ENCODE measurements around the gene GAGE2A. TPM values are rescaled to one million over a fixed set of nuclear protein-coding genes. Genes with fewer than 3 reads are reported as not detected.
"Not testable (repeated sequence)": the region's sequence is repeated elsewhere in the genome, so short reads cannot be mapped to it uniquely, and the experiment has no call there.

The GAGE2A gene
- not detected in 2 replicates for total RNA-seq
- long read RNA-seq: 0 reads

DNA sequence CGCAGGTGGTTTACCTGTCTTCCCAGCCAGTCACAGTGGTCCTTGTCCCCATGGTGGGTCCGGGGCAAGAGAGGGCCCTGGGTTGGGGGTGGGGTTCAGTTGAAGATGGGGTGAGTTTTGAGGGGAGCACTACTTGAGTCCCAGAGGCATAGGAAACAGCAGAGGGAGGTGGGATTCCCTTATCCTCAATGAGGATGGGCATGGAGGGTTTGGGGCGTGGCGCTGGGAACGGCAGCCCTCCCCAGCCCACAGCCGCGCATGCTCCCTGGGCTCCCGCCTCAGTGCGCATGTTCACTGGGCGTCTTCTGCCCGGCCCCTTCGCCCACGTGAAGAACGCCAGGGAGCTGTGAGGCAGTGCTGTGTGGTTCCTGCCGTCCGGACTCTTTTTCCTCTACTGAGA, at the start of gene GAGE2A:
TSS of gene GAGE2A (plus strand) at position 301 of the 400 bp plus-strand sequence. CDS start 1,155 bp downstream, outside the sequence.
- H3K27ac Mint-ChIP-seq; DNase-seq (ENCODE audit: low spot score, unreplicated experiment); H3K36me3 Mint-ChIP-seq (ENCODE audit: insufficient read depth); H3K4me3 Mint-ChIP-seq (ENCODE audit: low read depth); H3K4me1 Mint-ChIP-seq (ENCODE audit: low read depth); H3K9me3 Mint-ChIP-seq (ENCODE audit: low read depth); H3K27me3 Mint-ChIP-seq: not testable (repeated sequence)

- not testable (repeated sequence) for H3K9me3 Mint-ChIP-seq (ENCODE audit: low read depth); H3K4me3 Mint-ChIP-seq (ENCODE audit: low read depth); DNase-seq (ENCODE audit: low spot score, unreplicated experiment); H3K36me3 Mint-ChIP-seq (ENCODE audit: insufficient read depth); H3K4me1 Mint-ChIP-seq (ENCODE audit: low read depth); H3K27ac Mint-ChIP-seq; H3K27me3 Mint-ChIP-seq
These were observed 47.9 kb upstream of the GAGE2A start, which contains the start of gene GAGE12D for GRCh38 chrX:49541433-49541832. TSS of gene GAGE12D (plus strand) at chrX:49541733. CDS start at chrX:49542888, 1,155 bp downstream.

GRCh38 chrX:49550989-49551388, 38.3 kb upstream of the GAGE2A start, which contains the start of gene GAGE12E:
TSS of gene GAGE12E (plus strand) at chrX:49551289. CDS start at chrX:49552444, 1,155 bp downstream.
- not testable (repeated sequence) for H3K27me3 Mint-ChIP-seq; DNase-seq (ENCODE audit: low spot score, unreplicated experiment); H3K27ac Mint-ChIP-seq; H3K36me3 Mint-ChIP-seq (ENCODE audit: insufficient read depth); H3K4me1 Mint-ChIP-seq (ENCODE audit: low read depth); H3K9me3 Mint-ChIP-seq (ENCODE audit: low read depth); H3K4me3 Mint-ChIP-seq (ENCODE audit: low read depth)

DNA sequence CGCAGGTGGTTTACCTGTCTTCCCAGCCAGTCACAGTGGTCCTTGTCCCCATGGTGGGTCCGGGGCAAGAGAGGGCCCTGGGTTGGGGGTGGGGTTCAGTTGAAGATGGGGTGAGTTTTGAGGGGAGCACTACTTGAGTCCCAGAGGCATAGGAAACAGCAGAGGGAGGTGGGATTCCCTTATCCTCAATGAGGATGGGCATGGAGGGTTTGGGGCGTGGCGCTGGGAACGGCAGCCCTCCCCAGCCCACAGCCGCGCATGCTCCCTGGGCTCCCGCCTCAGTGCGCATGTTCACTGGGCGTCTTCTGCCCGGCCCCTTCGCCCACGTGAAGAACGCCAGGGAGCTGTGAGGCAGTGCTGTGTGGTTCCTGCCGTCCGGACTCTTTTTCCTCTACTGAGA, 28.8 kb upstream of the GAGE2A start, which contains the start of gene GAGE12F:
TSS of gene GAGE12F (plus strand) at position 301 of the 400 bp plus-strand sequence. CDS start 1,155 bp downstream, outside the sequence.
- not testable (repeated sequence) for H3K27ac Mint-ChIP-seq; H3K27me3 Mint-ChIP-seq; H3K4me1 Mint-ChIP-seq (ENCODE audit: low read depth); DNase-seq (ENCODE audit: low spot score, unreplicated experiment); H3K36me3 Mint-ChIP-seq (ENCODE audit: insufficient read depth); H3K9me3 Mint-ChIP-seq (ENCODE audit: low read depth); H3K4me3 Mint-ChIP-seq (ENCODE audit: low read depth)

GRCh38 chrX:49568728-49569127, 20.6 kb upstream of the GAGE2A start:
- not testable (repeated sequence) for H3K4me3 Mint-ChIP-seq (ENCODE audit: low read depth); H3K27ac Mint-ChIP-seq; DNase-seq (ENCODE audit: low spot score, unreplicated experiment); H3K4me1 Mint-ChIP-seq (ENCODE audit: low read depth); H3K27me3 Mint-ChIP-seq; H3K9me3 Mint-ChIP-seq (ENCODE audit: low read depth); H3K36me3 Mint-ChIP-seq (ENCODE audit: insufficient read depth)

DNA sequence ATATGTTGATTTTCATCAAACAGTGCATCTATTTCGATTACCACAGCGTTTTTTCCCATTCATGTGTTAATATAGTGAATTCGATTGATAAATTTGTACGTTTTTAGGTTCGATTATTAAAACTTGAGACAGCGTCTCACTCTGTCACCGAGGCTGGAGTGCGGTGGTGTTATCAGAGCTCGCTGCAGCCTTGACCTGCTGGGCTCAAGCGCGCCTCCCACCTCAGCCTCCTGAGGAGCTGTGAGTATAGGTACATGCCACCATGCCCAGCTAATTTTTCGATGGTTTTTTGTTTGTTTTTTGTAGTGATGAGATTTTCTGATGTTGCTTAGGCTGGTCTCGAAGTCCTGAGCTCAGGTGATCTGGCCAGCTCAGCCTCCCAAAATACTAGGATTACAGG, 20.1 kb upstream of the GAGE2A start:
- H3K4me1 Mint-ChIP-seq (ENCODE audit: low read depth); H3K4me3 Mint-ChIP-seq (ENCODE audit: low read depth): not testable (repeated sequence)

GRCh38 chrX:49570100-49570499, 19.2 kb upstream of the GAGE2A start, which contains the start of gene GAGE12G:
TSS of gene GAGE12G (plus strand) at chrX:49570400. CDS start at chrX:49571555, 1,155 bp downstream.
- not testable (repeated sequence) for DNase-seq (ENCODE audit: low spot score, unreplicated experiment); H3K4me3 Mint-ChIP-seq (ENCODE audit: low read depth); H3K4me1 Mint-ChIP-seq (ENCODE audit: low read depth); H3K27me3 Mint-ChIP-seq; H3K27ac Mint-ChIP-seq; H3K9me3 Mint-ChIP-seq (ENCODE audit: low read depth); H3K36me3 Mint-ChIP-seq (ENCODE audit: insufficient read depth)

More for the DNA sequence above, 20.1 kb upstream of the GAGE2A start:
- not testable (repeated sequence) for H3K9me3 Mint-ChIP-seq (ENCODE audit: low read depth); H3K27me3 Mint-ChIP-seq; DNase-seq (ENCODE audit: low spot score, unreplicated experiment); H3K27ac Mint-ChIP-seq; H3K36me3 Mint-ChIP-seq (ENCODE audit: insufficient read depth)

- H3K27me3 Mint-ChIP-seq; DNase-seq (ENCODE audit: low spot score, unreplicated experiment); H3K4me3 Mint-ChIP-seq (ENCODE audit: low read depth); H3K9me3 Mint-ChIP-seq (ENCODE audit: low read depth); H3K4me1 Mint-ChIP-seq (ENCODE audit: low read depth); H3K36me3 Mint-ChIP-seq (ENCODE audit: insufficient read depth); H3K27ac Mint-ChIP-seq: not testable (repeated sequence)
These were observed 9.6 kb upstream of the GAGE2A start, which contains the start of gene GAGE12H for GRCh38 chrX:49579649-49580048. TSS of gene GAGE12H (plus strand) at chrX:49579949. CDS start at chrX:49581104, 1,155 bp downstream.

GRCh38 chrX:49589769-49590478, 628 bp downstream of the GAGE2A start:
- H3K27ac Mint-ChIP-seq; H3K4me3 Mint-ChIP-seq (ENCODE audit: low read depth); H3K9me3 Mint-ChIP-seq (ENCODE audit: low read depth); H3K4me1 Mint-ChIP-seq (ENCODE audit: low read depth); H3K36me3 Mint-ChIP-seq (ENCODE audit: insufficient read depth); H3K27me3 Mint-ChIP-seq: not testable (repeated sequence)
- peak; percentile 15 for DNase-seq (ENCODE audit: low spot score, unreplicated experiment)

GRCh38 chrX:49590488-49590887, 1.2 kb downstream of the GAGE2A start:
- DNase-seq (ENCODE audit: low spot score, unreplicated experiment); H3K9me3 Mint-ChIP-seq (ENCODE audit: low read depth); H3K4me3 Mint-ChIP-seq (ENCODE audit: low read depth); H3K27ac Mint-ChIP-seq; H3K4me1 Mint-ChIP-seq (ENCODE audit: low read depth); H3K27me3 Mint-ChIP-seq; H3K36me3 Mint-ChIP-seq (ENCODE audit: insufficient read depth): not testable (repeated sequence)

GRCh38 chrX:49598720-49599119, 9.4 kb downstream of the GAGE2A start, which contains the start of gene GAGE1:
TSS of gene GAGE1 (plus strand) at chrX:49599020. CDS start at chrX:49600175, 1,155 bp downstream.
- not testable (repeated sequence) for H3K4me1 Mint-ChIP-seq (ENCODE audit: low read depth); DNase-seq (ENCODE audit: low spot score, unreplicated experiment); H3K36me3 Mint-ChIP-seq (ENCODE audit: insufficient read depth); H3K27ac Mint-ChIP-seq; H3K4me3 Mint-ChIP-seq (ENCODE audit: low read depth); H3K27me3 Mint-ChIP-seq; H3K9me3 Mint-ChIP-seq (ENCODE audit: low read depth)

Measured in progenitor cell of endocrine pancreas (in vitro differentiated cells).